Neural progenitor cell (in vitro differentiated cells): ENCODE results near the gene GSG1. TPM values are rescaled to one million over a fixed set of nuclear protein-coding genes. Genes with fewer than 3 reads are reported as not detected.

Source experiments
- DNase-seq: peaks from one replicate; pipeline ENCODE4 v3.0.0-alpha.2; 2016; ENCODE audit warnings: low spot score
- H2AFZ ChIP-seq: fragments of 200-600 bp; sonication (generic); replicated peaks from 2 replicates; pipeline ENCODE4 v1.6.1; 2016; ENCODE audit warnings: antibody characterized with exemption
- H3F3A ChIP-seq: fragments of 200-600 bp; sonication (generic); 2 replicates; pipeline ENCODE4 v1.6.1; 2016; ENCODE audit warnings: antibody characterized with exemption, low read depth
- H3K27ac ChIP-seq: fragments of 200-600 bp; sonication (generic); 2 replicates; pipeline ENCODE4 v1.5.1; 2016; ENCODE audit warnings: mild to moderate bottlenecking
- H3K27me3 ChIP-seq: fragments of 200-600 bp; sonication (generic); 2 replicates; pipeline ENCODE4 v1.6.1; 2016; ENCODE audit warnings: mild to moderate bottlenecking, moderate library complexity
- H3K36me3 ChIP-seq: fragments of 200-600 bp; sonication (generic); 2 replicates; pipeline ENCODE4 v1.5.1; 2016
- H3K4me1 ChIP-seq: fragments of 200-600 bp; sonication (generic); 2 replicates; pipeline ENCODE4 v1.6.1; 2016; ENCODE audit warnings: mixed run types
- H3K4me2 ChIP-seq: fragments of 200-600 bp; sonication (generic); 2 replicates; pipeline ENCODE4 v1.6.1; 2016
- H3K4me3 ChIP-seq: fragments of 200-600 bp; sonication (generic); 2 replicates; pipeline ENCODE4 v1.5.1; 2016
- H3K79me2 ChIP-seq: fragments of 200-600 bp; sonication (generic); 2 replicates; pipeline ENCODE4 v1.6.1; 2016; ENCODE audit warnings: low read depth
- H3K9ac ChIP-seq: fragments of 200-600 bp; sonication (generic); 2 replicates; pipeline ENCODE4 v1.6.1; 2016
- H3K9me3 ChIP-seq: fragments of 200-600 bp; sonication (generic); 2 replicates; pipeline ENCODE4 v1.5.1; 2016; ENCODE audit warnings: low read depth
- H4K20me1 ChIP-seq: fragments of 200-600 bp; sonication (generic); 2 replicates; pipeline ENCODE4 v1.6.1; 2016; ENCODE audit warnings: low read depth
- H3K27ac Mint-ChIP-seq: 3 replicates; pipeline ENCODE4 v1.8.0; 2021; ENCODE audit warnings: mixed read lengths
- H3K27me3 Mint-ChIP-seq: 2 replicates; pipeline ENCODE4 v1.8.0; 2022; ENCODE audit warnings: low read depth, mild to moderate bottlenecking, inconsistent platforms, moderate library complexity, mixed read lengths; ENCODE audit not compliant: insufficient read depth
- H3K36me3 Mint-ChIP-seq: 3 replicates; pipeline ENCODE4 v1.8.0; 2021; ENCODE audit warnings: mixed read lengths
- H3K4me1 Mint-ChIP-seq: 3 replicates; pipeline ENCODE4 v1.8.0; 2021; ENCODE audit warnings: mixed read lengths
- H3K4me3 Mint-ChIP-seq: 3 replicates; pipeline ENCODE4 v1.8.0; 2021; ENCODE audit warnings: mild to moderate bottlenecking, moderate library complexity, mixed read lengths
- H3K9me3 Mint-ChIP-seq: 3 replicates; pipeline ENCODE4 v1.8.0; 2020; ENCODE audit warnings: mixed read lengths
- CTCF ChIP-seq: fragments of 200-600 bp; sonication (generic); IDR thresholded peaks from 2 replicates; pipeline ENCODE4 v1.5.1; 2017; ENCODE audit warnings: antibody characterized with exemption, mild to moderate bottlenecking
- EZH2 ChIP-seq: fragments of 200-600 bp; sonication (generic); IDR thresholded peaks from 2 replicates; pipeline ENCODE4 v1.6.1; 2017; ENCODE audit warnings: antibody characterized with exemption, mild to moderate bottlenecking, moderate library complexity
- EZH2phosphoT487 ChIP-seq: fragments of 200-600 bp; sonication (generic); IDR thresholded peaks from 2 replicates; pipeline ENCODE4 v1.6.1; 2017; ENCODE audit warnings: antibody characterized with exemption
- total RNA-seq: library from RNA; depleted of rRNA; stranded (reverse); fragments of >200 nt; gene quantifications from 2 replicates; pipeline ENCODE4 v1.2.3, GENCODE V29; 2015; ENCODE audit warnings: low replicate concordance

GSG1 gene
- total RNA-seq, 1 donor from 2014 or later, result not detected

GRCh38 chr12:13099844-13100604 lies 3.4 kb downstream of the GSG1 start:
- peak overlapping the region; percentile 83 for H3K4me2 ChIP-seq
- H3K79me2 ChIP-seq, result no peaks in the 10 kb centered on the region
- H3K27ac ChIP-seq, result no peak overlapping the region
- Mint-ChIP-seq H3K36me3 (no peaks in the 10 kb centered on the region), H3K27me3 (peaks cover 6% of the 10 kb centered on the region), H3K9me3 (no peaks in the 10 kb centered on the region), H3K4me3 (peak overlapping the region; percentile 77), H3K4me1 (peaks cover 55% of the 10 kb centered on the region), H3K27ac (peak overlapping the region; percentile 97)
- no peaks in the 10 kb centered on the region for H3K36me3 ChIP-seq
- no peaks in the 10 kb centered on the region for H3K9me3 ChIP-seq
- no peaks in the 10 kb centered on the region for H3K27me3 ChIP-seq
- H3K4me1 ChIP-seq, result peaks cover 24% of the 10 kb centered on the region
- H4K20me1 ChIP-seq, result no peaks in the 10 kb centered on the region
- no peak for DNase-seq
- TF ChIP-seq EZH2phosphoT487 (no peak), CTCF (no peak), EZH2 (no peak)
- peak overlapping the region; percentile 80 for H2AFZ ChIP-seq
- H3K4me3 ChIP-seq, result peak overlapping the region; percentile 72
- H3K9ac ChIP-seq, result no peak overlapping the region
- peaks cover 19% of the 10 kb centered on the region for H3F3A ChIP-seq

GRCh38 chr12:13099066-13099843 lies 4.2 kb downstream of the GSG1 start:
- Histone ChIP-seq H3K4me1 (peaks cover 24% of the 10 kb centered on the region), H3K36me3 (no peaks in the 10 kb centered on the region), H4K20me1 (no peaks in the 10 kb centered on the region), H3K9ac (no peak overlapping the region), H3K4me2 (no peak overlapping the region), H2AFZ (no peak overlapping the region), H3K9me3 (no peaks in the 10 kb centered on the region), H3F3A (peaks cover 19% of the 10 kb centered on the region), H3K79me2 (no peaks in the 10 kb centered on the region), H3K4me3 (no peak overlapping the region), H3K27me3 (no peaks in the 10 kb centered on the region), H3K27ac (no peak overlapping the region)
- H3K4me1 Mint-ChIP-seq, result peaks cover 55% of the 10 kb centered on the region
- no peak for TF ChIP-seq EZH2
- TF ChIP-seq EZH2phosphoT487, result no peak
- no peaks in the 10 kb centered on the region for H3K36me3 Mint-ChIP-seq
- no peak for DNase-seq
- H3K4me3 Mint-ChIP-seq, result no peak overlapping the region
- peak overlapping the region; percentile 0 for H3K27ac Mint-ChIP-seq
- peaks cover 4% of the 10 kb centered on the region for H3K27me3 Mint-ChIP-seq
- no peaks in the 10 kb centered on the region for H3K9me3 Mint-ChIP-seq

GRCh38 chr12:13097491-13098011 lies 5.9 kb downstream of the GSG1 start:
- TF ChIP-seq CTCF (no peak), EZH2phosphoT487 (no peak), EZH2 (no peak)
- Mint-ChIP-seq H3K4me3 (no peak overlapping the region), H3K27me3 (peaks cover 2% of the 10 kb centered on the region), H3K36me3 (no peaks in the 10 kb centered on the region), H3K27ac (no peak overlapping the region), H3K4me1 (peaks cover 57% of the 10 kb centered on the region), H3K9me3 (no peaks in the 10 kb centered on the region)
- H3K27ac ChIP-seq, result no peak overlapping the region
- peaks cover 24% of the 10 kb centered on the region for H3K4me1 ChIP-seq
- H3K27me3 ChIP-seq, result no peaks in the 10 kb centered on the region
- no peak overlapping the region for H3K9ac ChIP-seq
- no peak overlapping the region for H3K4me2 ChIP-seq
- no peaks in the 10 kb centered on the region for H4K20me1 ChIP-seq
- H3K36me3 ChIP-seq, result no peaks in the 10 kb centered on the region
- H3K4me3 ChIP-seq, result no peak overlapping the region
- H2AFZ ChIP-seq, result peak overlapping the region; percentile 99
- no peaks in the 10 kb centered on the region for H3K79me2 ChIP-seq
- DNase-seq, result no peak
- peaks cover 12% of the 10 kb centered on the region for H3F3A ChIP-seq
- no peaks in the 10 kb centered on the region for H3K9me3 ChIP-seq
